Activated naive CD8-positive, alpha-beta T cell treated with anti-CD3 and anti-CD28 coated beads, Interleukin-2, amount 50 U/mL, for 16 hours (primary cell): Measurements from ENCODE around the gene NOL9.

Source experiments
- DNase-seq: peaks from one replicate; pipeline ENCODE4 v3.0.0-alpha.2; 2020; ENCODE audit warnings: low read depth, low spot score

The NOL9 gene

GRCh38 chr1:6521536-6521935, 32.8 kb downstream of the NOL9 start:
- no peak for DNase-seq

GRCh38 chr1:6519935-6520671, 34.2 kb downstream of the NOL9 start:
- DNase-seq = no peak

DNA sequence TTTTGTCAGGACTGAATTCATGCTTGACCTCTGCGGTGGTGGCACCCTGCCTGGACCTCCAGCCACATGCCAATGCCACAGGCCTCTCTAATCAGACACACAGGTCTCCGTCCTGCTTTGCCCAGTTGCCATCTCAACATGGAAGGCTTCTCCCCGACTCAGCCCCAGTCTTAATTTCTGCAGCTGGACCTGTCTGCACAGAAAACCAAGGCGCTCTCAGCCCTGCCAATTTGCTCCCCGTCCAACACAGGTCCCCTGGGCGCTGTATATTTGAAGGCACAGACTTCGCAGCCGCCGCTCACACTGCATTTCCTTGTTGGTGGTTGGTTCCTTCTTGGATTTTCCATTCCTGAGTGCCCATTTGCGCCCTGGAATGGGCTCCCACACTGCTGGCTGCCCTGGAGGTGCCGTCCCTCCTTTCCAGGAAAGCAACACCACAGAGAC, 34.8 kb downstream of the NOL9 start:
- no peak for DNase-seq

GRCh38 chr1:6517435-6517851, 36.9 kb downstream of the NOL9 start:
- no peak for DNase-seq

DNA sequence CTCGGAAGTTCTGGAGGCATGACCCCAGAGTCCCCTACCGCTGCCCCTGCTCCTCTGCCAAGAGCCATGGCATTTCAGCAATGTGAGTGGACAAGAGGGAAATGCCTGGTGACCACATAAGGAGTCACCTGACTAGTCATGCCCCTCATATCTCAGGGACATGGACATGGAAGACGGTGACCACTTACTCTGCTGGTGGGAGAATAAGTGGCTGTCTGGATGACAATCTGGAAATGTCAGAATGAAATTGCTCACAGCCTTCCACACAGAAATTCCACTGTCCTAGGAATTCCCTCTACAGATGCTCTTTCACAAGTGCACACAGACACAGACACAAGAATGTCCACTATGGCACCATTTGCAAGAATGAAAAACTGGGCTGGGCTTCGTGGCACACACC, 38.5 kb downstream of the NOL9 start:
- no peak for DNase-seq

DNA sequence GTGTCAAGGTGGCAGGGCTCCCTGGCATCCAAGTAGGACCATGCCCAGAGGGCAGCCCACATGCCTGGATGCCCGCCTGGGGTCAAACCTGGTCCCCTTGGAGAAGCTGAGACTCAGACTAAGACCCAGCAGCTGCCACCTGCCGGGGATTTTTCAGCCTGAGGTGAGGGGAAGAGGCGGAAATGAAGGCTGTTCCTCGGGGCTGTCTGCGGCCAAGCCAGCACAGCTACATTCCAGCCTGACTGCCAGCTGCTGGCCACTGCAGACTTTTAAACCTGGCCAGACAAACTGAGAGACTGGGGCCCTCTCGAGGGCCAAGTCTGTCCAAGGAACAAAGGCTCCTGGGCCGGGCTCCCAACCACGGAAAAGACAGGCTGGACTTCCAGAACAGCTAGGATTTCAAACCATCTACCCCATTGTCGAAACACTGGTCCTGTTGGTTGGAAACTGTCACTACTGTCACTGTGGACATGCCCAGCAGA, 41.0 kb downstream of the NOL9 start:
- no peak for DNase-seq

GRCh38 chr1:6512908-6513280, 41.4 kb downstream of the NOL9 start:
- DNase-seq = no peak

GRCh38 chr1:6512245-6512907, 41.9 kb downstream of the NOL9 start:
- no peak for DNase-seq

- DNase-seq = no peak
Observed at GRCh38 chr1:6511561-6512244, 42.6 kb downstream of the NOL9 start.

GRCh38 chr1:6511056-6511455, 43.3 kb downstream of the NOL9 start:
- DNase-seq = no peak

DNA sequence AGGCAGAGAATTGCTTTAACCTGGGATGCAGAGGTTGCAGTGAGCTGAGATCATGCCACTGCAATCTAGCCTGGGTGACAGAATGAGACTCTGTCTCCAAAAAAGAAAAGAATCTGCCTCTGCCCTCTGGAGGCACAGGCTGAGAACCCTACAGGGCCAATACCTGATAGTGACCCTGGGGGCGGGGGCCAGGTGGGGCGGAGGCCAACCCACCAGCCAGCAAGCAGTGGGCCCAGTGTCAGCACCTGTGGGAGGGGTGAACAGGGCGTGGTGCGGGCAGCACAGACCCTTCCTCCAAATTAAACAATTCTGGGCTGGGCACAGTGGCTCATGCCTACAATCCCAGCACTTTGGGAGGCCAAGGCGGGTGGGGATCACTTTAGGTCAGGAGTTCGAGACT, 43.8 kb downstream of the NOL9 start:
- DNase-seq = no peak

DNA sequence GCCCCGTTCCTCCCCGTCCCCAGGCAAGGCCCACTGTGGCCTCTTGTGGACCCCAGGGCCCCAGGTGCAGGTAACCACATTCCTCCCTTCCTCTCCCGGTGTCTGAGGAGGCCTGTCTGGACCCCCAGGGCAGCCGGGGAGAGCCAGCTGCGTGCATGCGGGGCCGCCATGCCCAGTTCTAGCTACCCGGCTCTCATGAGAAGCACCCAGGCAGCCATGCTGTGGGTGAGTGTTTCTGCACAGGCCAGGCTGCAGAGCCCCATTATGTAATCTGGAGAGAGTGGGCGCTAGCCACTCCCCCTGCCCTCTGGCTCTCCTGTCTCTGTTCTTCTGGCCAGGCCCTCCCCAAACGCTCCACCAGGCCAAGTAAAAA, 44.4 kb downstream of the NOL9 start:
- DNase-seq = no peak

DNA sequence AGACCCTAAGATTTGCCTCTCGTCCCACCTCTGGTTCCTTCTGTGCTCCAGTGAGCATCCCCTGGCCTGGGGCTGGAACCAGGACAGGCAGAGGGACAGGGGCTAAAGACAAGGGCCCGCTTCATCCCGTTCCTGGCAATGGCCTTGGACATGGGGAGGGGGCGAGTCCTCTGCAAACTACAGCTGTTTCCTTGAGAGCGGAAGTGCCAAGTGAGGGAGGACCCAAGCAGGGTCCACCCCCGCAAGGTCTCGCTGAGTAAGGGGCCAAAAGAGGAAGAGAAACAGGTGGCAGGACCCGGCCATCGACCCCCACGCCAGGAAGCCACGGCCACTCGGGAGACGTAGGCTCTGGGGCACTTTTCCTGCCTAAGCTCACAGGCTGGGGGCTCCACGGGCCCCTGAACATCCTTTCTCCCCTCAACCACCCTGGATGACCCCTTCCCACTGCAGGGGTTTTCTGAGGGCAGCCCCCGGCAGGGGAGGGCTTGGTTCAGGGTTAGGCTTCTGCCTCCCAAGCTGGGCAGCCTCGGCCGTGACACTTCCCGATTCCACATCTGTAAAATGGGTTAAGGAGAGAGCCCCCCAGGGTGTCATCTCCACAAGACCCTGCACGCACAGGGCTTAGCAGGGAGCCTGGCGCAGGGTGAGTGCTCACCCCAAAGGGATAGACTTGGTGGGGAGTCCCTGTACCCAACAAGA, 44.9 kb downstream of the NOL9 start:
- no peak for DNase-seq

DNA sequence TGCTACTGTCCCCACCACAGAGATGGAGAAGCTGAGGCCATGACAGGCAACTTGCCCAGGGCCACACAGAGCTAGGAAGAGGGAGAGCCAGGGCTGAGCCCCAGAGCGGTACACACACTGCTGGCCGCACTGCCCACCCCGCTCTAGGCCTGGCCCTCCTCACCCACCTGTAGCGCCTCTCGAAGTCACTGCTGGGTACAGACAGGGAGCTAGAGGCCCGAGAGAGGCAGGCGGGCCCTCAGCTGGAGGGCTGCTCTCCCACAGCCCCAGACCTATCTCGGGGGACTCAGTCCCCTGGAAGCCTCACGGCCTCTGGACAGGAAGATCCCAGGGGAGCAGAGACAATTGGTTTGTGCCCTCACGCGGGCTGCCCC, 45.5 kb downstream of the NOL9 start:
- no peak for DNase-seq

- no peak for DNase-seq
Observed at GRCh38 chr1:6508154-6508815, 46.0 kb downstream of the NOL9 start.

DNA sequence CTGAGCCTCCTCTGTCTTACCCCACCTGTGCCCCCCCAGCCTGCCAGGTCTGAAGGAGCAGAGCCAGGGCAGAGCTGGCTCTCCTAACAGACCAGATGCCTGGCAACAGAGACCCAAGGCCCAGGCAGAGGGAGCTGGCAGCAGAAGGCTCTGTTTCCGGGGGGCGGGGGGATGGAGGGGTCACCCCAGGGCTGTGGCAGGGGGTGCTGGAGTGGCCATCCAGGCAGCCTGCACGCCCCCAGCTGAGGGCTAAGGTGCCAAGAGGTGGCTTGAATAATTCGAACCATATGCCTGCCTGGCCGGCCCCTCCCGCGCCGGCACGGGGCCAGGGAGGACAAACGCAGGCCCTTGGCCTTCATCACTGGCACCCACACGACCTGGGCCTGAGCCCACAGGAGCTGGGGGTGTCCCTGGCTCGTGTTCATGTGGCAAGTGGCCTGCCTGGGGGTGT, 46.8 kb downstream of the NOL9 start:
- DNase-seq = no peak

GRCh38 chr1:6507037-6507428, 47.3 kb downstream of the NOL9 start:
- DNase-seq = no peak

GRCh38 chr1:6506210-6507036, 47.9 kb downstream of the NOL9 start:
- DNase-seq = no peak

- DNase-seq = no peak
Observed at GRCh38 chr1:6505367-6506209, 48.7 kb downstream of the NOL9 start.

DNA sequence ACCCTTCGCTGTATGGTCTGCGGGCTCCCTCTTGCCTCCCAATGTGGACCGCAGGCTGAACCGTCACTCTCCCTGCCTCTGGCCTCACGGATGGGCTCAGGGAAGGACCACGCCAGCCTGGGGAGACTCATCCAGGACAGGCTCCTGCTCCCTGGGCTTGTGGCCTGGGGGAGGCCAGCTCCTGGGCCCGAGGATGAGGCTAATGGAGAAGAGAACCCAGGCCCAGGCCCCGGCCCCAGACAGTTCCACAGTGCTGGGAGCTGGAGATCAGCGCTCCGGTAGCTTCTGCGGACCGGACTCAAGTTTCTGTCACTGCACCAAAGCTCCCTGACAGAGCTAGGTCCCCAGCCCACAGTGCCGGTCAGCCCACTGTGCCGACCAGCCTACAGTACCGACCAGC, 49.4 kb downstream of the NOL9 start:
- no peak for DNase-seq
